ENCODE data around the gene MGST2.
"Not testable (repeated sequence)": the region's sequence is repeated elsewhere in the genome, so short reads cannot be mapped to it uniquely, and the experiment has no call there.

Gene MGST2

DNA sequence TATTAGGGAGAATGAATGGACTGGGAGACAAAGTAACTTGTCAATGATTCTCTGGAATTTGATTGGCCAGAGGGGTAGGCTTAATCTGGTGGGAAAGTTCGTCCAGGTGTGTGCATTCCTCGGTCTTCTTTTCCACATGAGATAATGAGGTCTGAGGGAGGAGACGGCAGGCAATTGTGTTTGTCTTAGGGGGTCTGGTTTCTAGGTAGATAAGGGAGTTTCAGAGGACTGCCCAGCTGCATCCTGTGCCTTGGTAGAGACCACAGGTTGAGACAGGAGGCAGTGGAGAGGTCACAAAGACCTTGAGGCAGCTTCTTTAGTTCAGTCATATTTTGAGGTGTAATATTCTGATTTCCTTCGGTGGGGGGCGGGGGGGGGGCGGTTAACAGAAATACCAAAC lies 4.3 kb downstream of the MGST2 start:
- DNase-seq = no peak

DNA sequence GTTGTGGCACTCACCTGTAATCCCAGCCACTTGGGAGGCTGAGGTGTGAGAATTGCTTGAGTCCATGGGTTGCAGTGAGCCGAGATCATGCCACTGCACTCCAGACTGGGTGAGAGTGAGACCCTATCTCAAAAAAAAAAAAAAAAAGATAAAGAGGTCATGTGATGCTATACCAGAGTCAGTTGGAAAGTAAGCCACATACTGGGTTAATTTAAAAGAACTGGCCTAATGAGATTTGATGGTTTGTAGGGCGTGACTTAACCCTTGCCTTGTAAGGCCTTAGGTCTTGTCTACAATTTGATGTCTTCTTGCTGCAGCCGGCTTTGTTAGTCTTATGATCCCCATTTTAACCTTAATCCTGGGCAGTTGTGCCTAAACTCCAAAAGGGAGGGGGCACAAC lies 5.2 kb downstream of the MGST2 start:
- no peak for DNase-seq

DNA sequence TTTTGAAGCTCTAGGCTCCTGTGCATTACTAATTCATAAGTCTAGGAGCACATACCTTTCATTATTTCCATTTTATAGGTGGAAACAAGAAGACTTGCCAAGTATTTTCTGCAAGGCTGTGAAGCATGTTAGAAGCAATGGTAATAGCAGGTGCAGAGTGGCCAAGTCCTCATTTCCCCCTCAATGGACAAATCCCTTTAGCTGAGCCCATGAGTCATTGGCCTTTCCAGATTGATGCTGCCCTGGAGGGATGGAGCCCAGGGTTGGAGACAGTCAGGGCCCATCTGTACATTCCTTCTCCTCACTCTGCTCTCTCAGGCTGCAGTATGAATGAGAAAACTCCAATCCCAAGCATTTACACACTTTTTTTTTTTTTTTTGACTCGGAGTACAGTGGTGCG lies 6.6 kb downstream of the MGST2 start:
- no peak for DNase-seq

DNA sequence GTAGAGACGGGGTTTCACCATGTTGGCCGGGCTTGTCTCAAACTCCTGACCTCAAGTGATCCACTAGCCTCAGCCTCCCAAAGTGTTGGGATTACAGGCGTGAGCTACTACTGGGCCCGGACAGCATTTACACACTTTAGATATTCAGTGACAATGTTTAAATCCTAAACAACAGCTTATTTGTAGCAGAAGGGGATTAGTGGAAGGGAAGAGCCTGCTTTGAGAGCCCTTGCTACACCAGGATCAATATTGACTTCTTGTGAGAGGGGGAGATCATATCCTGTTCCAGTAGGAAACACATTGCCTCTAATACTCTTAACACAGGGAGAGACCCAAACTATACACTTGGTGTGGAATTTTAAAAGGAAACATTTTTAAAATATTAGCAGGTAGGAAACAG lies 7.1 kb downstream of the MGST2 start:
- DNase-seq = no peak

DNA sequence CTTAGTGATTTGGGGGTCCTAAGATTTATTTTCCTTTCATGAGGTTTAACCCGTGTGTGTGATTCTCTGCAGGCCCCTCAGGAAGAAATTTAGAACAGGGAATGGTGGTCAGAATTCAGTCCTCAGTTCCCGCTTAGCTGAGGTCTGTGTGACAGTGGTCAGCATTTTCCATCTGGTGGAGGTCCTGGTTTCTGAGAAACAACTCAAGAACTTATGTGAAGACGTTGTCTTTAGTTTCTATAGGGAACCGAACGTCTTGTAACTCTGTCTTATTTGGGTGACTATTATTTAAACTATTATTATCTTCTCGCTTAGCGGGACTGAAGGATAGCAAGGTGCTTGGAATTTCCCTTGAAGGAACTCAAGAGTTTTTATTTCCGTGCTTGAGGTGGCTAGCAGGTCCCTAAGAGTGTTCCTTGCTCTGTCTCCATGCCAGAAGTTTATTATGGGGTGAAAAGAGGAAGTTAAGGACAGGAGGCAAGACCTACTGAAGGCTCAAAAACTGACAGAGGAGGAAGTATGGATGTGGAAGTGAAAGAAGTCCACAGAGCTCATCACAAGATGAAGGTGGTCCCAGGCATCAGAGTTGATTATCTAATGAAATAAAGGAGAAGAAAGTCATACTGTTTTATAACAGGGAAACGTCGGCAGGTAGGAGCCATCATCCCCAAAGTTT lies 9.4 kb downstream of the MGST2 start:
- no peak for DNase-seq

DNA sequence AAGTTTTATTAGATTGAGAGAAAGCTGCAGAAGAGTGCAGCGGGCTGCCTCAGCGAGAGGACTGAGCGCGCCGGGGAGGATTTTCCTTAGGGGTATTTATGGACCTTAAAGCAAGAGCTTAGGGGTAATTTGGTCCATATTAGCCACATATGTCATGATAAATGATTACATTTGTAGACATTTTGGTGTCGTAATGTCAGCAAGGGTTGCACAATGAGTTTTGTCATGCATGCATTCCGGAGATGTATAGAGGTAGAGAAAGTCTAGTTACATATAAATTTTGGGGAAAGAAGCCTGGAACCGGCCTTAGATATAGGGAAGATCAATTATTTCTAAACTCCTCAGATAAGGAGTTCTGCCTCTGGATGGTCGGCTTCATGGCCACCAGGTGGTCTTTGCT lies 10.0 kb downstream of the MGST2 start:
- DNase-seq = no peak

DNA sequence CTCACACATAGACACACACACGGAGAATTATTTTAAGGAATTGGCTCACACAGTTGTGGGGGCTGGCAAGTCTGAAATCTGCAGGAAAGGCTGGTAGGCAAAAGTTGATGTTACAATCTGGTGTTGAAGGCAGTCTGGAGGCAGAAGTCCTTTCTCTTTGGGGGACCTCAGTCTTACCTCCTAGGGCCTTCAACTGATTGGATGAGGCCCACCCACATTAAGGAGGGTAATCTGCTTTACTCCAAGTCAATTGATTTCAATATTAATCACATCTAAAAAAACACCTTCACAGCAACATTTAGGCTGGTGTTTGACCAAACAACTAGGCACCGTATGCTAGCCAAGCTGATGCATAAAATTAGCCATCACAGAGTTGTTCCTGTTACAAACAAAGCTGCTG lies 10.7 kb downstream of the MGST2 start:
- no peak for DNase-seq

DNA sequence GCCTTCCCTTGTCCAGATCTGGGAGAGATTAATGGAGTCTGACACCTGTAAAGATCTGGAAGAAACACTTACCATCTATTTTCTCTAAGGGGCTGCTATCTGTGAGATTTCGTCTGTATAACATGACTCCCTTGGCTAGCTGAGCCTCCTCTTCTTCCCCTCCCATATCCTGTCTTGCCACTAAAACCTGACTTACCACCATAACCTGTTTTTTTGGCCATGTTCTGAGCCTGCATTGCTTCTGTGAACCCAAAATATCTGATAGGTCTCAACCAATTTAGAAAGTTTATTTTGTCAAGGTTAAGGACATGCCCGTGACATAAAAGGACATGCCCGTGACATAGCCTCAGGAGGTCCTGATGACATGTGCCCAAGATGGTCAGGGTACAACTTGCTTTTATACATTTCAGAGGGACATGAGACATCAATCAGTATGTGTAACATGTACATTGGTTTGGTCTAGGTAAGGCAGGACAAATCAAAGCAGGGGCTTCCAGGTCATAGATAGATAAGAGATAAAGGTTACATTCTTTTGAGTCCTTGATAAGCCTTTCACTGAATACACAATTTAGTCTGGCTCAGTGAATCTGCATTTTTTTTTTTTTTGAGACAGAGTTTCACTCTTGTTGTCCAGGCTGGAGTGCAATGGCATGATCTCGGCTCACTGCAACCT lies 11.4 kb downstream of the MGST2 start:
- DNase-seq = no peak

DNA sequence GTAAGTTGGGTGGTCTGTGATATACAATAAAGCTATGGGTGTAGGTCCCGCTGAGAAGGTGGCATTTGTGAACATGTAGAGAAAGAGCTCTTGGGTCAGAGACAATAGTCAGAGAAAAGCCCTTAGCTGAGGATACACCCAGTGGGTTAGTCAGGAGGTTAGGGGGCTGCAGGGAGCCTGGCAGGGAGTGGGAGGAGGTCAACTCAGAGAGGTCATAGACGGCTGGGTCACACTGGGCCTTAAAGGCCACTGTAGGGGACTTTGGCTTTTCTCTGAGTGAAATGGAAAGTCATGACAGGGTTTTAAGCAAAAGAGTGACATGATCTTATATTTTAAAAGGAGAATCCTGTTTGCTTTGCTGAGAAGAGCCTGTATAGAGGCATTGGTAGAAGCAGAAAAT lies 16.7 kb downstream of the MGST2 start:
- no peak for DNase-seq

DNA sequence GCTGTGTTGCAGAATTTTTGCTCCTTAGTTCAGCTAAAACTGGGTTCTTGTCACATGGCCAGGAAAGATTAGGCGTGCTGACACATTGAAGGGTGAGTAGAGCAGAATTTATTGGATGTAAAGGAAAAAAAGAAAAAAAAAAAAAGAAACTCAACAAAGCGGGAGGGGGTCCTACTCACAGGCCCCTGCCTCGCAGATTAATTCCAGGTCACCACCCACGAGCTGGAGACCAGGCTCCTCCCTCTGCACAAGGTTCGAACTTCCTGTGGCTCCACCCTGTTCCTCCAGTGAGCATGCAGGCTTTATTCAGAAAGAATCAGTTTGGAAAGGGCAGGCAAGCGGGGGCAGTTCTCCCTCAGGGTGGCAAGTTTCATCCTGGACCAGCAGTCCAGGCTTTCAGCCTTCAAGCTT lies 17.1 kb downstream of the MGST2 start:
- DNase-seq = no peak

DNA sequence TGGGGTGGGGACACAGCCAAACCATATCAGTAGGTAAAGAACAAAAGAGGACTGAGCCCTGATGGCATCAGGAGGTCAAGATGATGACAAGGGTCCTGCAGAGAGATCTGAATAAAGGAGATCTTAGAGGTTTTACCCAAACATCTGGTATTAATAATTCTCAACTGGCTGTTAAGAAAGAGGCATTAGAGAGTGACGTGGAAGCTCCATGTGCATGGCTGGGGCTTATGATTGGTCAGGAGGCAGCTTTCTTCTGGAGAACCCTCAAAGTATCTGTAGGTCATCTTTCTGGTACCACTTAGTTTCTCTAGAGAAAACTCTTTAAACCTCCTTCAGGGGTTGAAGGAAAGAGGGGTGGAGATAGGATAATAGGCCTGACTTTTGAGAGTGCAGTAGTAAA lies 18.7 kb downstream of the MGST2 start:
- DNase-seq = no peak

DNA sequence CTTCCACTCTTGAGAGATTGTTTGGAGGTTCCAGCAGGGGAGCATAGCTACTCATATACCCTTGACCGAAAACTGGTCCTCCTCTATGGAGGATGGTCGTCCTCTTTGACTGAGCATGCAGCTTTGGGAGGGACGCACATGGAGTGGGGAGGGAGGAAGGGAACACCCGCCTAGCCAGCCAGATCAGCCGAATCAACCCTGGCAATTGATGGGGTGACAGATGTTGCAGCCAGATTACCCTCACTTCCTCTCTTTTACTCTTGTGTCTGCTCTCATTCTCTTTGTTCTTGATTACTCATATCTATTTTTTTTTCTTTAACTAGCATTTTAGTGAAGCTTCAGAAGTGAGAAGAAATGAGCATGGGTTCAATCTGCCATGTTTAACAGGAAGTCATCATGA lies 19.6 kb downstream of the MGST2 start:
- no peak for DNase-seq

DNA sequence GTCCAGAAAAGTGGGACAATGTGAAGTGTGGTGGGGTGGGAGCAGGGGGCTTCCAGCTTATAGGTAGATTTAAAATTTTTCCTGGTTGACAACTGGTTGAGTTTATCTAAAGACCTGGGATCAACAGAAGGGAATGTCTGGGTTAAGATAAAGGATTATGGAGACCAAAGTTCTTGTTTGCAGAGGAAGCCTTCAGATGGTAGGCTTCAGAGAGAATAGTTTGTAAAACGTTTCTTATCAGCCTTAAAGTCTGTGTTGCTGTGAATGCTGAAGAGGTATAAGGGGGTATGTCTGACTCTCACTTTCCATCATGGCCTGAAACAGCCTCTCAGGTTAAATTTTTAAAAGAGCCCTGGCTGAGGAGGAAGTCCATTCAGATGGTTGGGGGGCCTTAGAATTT lies 20.5 kb downstream of the MGST2 start:
- no peak for DNase-seq

DNA sequence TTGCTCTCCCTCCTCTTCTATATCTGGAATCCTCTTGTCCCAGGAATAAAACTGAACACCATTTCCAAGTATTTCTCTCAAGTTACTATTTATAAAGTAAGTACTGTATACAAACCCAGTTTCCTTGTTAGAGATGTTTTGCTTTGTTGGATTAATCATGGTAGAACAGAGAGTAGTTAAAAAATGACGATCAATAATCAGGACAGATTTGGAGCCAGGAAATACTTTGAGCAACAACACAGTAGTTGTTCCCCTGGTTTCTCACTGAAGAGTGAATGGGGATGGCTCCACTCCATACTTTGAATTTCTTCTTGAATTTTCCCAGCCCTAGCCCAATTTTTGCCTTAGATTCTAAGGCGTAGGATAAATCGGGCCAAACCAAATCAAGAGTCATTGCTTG lies 21.4 kb downstream of the MGST2 start:
- DNase-seq = no peak

DNA sequence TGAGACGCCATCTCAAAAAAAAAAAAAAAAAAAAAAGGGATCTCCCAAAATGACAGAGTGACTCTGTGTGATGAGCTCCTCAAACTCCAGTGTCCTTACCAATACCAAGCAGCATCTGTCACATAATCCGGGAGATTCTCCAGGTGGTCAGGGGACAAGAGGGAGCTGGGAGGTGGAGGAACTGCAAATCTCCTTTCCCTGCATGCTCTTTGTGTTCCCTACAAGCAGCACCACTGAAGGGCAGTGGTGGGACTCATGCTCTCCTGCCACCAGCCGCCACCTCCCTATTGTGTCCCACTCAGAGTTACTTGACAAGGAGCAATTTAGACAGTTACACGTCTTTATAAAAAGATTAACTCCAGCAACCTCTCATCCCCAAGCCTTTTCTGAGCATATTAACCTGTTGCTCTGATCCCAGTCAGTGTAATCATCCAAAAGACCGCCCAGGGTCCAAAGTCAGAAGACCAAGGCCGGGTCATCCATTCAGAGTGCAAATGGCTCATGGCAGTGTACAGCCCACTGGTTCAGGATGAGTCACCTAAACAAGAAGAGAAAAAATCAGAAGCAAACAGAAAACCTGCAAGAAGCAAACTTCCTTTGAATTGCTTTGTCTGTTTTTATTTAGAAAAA lies 23.6 kb downstream of the MGST2 start:
- no peak for DNase-seq

DNA sequence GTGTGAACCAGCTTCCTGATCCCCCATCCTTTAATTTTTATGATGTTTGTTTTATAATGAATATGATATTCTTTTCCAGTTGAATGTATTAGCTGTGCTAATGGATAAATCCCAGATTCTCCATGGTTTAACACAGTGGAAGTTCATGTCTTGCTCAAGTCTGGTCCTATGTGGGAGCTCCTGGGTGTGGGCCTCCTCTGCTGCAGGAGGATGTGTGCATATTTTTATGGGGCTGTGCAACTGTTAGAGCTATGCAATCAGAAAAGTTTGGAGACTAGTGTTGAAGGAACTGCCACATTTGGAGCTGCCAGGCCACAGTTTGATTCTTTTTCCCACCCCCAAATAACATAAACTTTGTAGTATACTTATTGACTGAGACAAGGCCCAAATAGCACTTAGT lies 24.8 kb downstream of the MGST2 start:
- no peak for DNase-seq

DNA sequence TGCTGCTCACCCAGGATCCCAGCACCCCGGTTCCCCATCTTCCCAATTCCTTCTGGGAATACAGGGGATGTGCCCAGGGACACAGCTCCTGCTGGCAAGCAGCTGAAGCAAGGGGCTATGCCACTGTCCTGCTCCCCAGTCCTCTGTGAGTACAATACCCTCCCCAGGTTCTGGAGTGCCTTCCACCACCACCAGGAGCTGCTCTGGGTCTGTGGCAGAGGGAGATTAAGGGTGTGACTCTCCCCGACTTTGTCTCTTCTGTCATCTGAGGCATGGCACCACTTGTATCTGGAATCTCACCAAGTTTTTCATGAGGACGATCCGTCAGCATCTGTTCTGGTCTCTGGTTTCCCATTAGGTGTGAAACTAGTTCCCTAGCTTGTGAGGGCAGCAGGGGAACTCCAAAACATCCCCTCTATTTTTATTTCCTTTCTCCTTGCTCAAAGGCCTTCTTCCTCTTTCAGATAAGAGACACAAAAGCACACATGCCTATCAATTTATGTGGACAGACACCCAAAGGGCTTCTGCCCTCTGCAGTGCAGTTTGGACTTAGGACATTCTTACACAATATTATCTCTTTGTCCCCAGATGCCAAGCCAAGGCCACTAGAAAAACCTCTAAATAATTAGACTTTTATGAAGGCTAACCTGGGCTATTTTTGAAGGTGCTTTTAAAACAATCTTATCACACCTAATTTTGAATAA lies 26.8 kb downstream of the MGST2 start:
- no peak for DNase-seq

DNA sequence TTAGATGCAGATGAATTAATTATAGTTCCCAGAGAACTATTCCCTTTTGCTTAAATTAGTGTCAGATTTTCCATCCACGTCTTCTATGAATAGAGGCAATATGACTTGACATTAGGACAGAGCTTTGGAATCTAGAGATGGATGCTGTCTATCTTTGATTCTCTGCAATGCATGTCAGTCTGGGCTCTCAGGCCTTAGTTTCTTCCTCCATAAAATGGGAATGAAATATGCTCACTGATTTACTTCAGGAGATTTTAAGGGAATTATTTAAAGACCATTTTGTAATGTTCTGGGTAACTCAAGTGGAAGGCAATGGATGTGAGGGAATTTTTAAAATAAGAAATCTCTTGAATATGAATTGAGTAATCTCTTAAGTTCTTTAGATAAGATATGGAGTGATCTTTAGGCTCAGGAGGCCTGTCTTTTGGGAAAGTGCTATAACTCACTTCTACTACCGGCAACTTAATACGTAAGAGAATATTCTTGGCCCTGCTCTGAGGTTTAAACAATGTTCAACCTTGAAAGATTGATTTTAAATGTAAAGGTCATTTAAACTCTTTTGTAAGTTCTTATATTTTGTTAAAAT lies 29.0 kb downstream of the MGST2 start:
- DNase-seq = no peak

DNA sequence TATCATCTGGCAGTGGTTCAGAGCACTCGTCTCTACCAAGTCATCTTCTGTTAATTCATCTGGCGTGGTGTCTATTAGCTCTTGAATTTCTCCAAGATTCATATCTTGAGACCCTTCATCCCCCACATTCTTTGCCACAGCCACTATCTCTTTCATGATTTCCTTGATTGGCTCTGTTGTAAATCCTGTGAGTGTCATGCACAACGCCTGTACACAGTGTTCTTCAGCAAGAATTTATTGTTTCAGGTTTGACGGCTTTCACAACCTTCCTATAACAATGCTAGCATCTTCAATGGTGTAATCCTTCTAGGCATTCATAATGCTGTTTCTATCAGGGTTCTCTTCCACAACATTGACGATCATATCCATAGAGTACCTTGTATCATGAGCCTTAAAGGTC lies 30.9 kb downstream of the MGST2 start:
- DNase-seq = no peak

DNA sequence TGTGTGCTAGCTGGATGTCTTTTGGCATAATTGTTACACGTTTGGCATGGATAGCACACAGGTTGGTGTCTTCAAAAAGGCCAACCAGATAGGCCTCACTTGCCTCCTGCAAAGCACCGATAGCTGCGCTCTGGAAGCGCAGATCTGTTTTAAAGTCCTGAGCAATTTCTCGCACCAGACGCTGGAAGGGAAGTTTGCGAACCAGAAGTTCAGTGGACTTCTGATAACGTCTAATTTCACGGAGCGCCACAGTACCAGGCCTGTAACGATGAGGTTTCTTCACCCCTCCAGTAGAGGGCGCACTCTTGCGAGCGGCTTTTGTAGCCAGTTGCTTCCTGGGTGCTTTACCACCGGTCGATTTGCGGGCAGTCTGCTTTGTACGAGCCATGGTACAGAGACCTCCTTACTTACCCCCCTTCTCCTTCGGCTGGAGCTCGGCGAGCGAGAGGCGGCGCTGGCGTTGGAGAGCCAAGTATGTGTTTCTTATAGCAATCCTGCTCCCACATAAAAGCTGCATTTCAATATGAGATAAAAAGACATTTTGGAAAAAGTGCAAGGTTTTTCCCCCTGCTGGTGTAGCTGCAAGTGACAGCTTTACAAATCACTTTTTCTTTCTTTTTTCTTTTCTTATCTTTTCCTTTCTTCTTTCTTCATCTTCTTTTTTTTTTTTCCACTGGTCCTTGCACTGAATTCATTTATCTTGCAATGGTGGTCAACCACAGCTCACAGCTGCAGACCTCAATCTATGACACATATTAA lies 32.7 kb downstream of the MGST2 start:
- not testable (repeated sequence) for DNase-seq

DNA sequence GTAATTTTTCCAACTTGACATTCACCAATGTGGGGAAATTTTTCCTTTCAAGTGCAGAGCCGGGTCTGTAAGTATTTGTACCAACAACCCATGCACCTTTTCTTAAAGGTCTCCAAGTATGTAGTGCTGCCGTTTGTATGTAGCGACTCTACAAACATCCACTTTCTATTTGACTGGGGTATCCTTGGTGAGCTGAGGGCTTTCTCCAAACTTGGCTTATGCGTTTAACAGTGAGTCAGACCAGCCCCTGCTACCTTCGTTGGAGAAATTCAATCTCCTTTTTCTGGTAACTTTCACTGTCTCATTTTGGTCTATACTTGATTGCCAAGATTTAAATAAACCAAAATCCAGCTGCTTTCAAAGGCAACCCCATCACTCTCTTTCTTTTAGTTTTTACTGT lies 34.9 kb downstream of the MGST2 start:
- no peak for DNase-seq

DNA sequence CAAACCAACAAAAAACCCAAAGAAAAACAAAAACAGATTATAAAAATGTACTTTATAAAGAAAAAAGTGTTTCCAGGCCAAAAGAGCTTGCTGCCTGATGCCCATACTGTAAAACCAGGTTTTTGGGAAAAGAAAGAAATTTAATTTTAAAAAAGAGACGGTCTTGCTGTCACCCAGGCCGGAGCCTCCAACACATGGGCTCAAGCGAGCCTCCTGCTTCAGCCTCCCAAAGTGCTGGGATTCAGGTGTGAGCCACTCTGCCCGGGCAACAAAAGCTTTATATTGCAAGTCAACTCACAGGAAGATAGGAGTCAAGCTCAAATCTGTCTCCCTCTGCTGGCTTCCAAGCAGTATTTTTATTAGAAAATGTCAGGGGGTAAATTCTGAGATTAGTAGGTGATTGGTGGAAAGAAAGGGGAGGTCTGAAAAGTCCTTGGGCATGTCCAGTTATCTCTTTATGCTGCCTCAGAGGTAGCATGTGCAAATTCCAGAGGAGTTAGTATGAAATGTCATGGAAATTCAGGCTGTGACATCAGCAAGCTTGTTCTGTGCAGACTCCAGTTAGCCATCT lies 39.4 kb downstream of the MGST2 start:
- DNase-seq = no peak
